NCI-H2107 treated with DMSO at 0.1 percent for 48 hours (cell line): ENCODE measurements around the gene HNMT.
A peak's percentile ranks its signal among the peaks of the same experiment; 100 is the strongest.
"Not testable (repeated sequence)": the region's sequence is repeated elsewhere in the genome, so short reads cannot be mapped to it uniquely, and the experiment has no call there.

ENCODE experiments used
- DNase-seq: peaks from one replicate; lab custom pipeline; 2025; ENCODE audit not compliant: unreplicated experiment; lab: John Stamatoyannopoulos, UW

HNMT gene

DNA sequence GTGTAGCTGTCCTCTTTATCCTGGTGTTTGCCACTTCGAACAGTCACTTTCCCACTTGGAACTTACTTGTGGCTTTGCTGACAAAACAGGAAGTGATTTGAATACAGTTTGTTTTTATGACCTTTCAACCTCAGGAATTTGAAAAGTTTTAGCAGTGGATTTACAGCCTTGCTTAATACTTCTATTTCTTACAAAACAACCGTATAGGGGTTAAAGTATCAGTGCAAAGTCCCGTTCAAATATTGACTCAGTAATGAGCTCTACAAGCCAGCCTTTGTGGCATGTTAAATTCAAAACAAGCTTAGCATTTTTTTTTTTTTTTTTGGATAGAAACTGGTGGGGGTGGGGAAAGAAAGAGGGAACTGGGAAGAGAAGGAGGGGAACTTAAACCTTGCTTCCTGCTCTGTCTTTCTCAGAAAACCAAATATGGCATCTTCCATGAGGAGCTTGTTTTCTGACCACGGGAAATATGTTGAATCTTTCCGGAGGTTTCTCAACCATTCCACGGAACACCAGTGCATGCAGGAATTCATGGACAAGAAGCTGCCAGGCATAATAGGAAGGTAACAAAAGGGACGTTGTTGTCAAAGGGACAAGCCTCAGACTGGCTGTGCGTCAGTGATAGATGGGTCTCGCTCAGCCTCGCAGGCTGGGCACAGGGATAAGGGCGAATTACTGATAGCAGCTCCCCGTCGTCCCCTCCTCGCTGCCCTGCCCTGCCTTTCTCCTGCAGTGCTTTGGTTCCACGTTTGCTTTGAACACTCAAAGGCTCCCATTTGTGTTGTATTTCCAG is at the start of gene HNMT:
HNMT (plus strand) TSS at position 408 of the 793 bp plus-strand sequence; CDS start at position 427, 19 bp downstream.
- DNase-seq: no peak

- DNase-seq: no peak
Measured at GRCh38 chr2:137921105-137921880, 43.0 kb upstream of the HNMT start.

DNA sequence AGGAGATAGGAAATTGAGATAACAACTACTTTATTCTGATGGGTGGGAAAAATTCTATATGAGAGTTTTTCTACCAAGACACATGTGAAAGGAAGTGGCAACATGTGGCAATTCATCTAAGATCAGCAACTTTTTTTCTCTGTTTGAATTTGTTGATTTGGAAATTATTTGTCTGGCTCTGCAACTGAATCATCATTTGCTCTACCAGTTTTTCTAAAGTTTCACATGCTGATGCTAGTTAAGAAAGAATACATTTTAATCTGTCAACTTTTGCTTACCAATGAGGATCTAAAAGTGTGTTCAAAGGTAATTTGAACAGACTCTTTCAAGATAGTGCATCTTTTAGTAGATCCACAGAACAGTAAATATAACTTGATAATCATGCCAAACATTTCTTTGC is 42.1 kb upstream of the HNMT start:
- not testable (repeated sequence) for DNase-seq

- no peak for DNase-seq
Measured at GRCh38 chr2:137924019-137924418, 40.3 kb upstream of the HNMT start.

GRCh38 chr2:137925599-137925998 is 38.7 kb upstream of the HNMT start:
- no peak for DNase-seq

DNA sequence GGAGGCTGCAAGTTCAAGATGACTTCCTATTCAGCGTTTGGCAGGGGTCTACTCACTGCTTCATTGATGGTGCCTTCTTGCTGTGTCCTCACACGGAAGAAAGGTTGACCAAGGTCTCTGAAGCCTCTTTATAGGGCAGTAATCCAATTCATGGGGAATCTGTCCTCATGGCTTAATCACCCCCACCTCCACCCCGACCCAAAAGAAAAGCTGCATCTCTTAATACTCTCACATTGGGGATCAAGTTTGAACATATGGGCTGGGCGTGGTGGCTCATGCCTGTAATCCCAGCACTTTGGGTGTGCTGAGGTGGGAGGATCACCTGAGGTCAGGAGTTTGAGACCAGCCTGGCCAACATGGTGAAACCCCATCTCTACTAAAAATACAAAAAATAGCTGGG is 36.4 kb upstream of the HNMT start:
- DNase-seq: no peak

- DNase-seq: no peak
Measured at GRCh38 chr2:137928547-137929518, 35.4 kb upstream of the HNMT start.

DNA sequence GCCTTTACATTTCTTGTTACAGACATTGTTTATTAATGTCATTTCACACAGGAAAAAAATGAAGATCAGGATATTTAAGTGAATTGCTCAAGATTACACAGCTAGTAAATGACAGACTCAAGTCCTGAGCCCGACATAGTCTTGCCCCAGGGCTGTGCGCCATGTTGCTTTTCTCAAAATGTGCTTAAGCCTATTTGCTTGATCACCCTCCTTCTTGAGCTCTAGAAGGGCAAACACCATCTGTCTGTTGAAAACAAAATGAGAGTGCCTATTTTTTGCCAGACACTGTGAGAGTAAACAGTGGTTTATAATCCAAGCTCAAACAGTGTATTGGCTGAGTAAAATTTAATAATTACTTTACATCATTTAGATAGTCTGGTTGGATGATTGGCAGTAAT is 34.8 kb upstream of the HNMT start:
- DNase-seq: no peak

DNA sequence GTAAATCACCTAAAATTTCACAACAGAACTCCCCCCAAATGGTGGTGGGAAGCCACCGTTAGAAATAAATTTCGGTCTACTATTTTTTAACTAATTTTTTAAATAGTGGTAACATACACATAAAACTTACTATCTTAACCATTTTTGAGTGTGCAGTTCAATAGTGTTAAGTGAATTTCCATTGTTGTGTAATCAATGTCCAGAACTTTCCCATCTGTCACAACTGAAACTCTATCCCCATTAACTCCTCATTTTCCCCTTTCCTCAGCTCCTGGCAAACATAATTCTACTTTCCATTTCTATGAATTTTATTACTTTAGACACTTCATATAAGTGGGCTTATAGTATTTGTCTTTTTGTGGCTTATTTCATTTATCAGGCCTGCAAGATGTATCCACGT is 34.1 kb upstream of the HNMT start:
- DNase-seq: no peak

DNA sequence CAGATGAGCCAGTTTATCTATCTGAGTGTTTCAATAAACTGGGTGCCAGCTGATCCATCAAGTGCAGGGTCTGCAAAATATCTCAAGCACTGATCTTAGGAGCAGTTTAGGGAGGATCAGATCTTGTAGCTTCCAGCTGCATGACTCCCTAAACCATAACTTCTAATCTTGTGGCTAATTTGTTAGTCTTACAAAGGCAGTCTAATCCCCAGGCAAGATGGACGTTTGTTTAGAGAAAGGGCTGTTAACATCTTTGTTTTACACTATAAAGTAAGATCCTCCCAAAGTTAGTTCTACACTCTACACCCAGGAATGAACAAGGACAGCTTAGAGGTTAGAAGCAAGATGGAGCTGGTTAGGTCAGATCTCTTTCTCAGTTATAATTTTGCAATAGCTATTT is 28.7 kb upstream of the HNMT start:
- no peak for DNase-seq

GRCh38 chr2:137937246-137937645 is 27.0 kb upstream of the HNMT start:
- DNase-seq: no peak

- peak; percentile 10 for DNase-seq
Measured at GRCh38 chr2:137937778-137938177, 26.5 kb upstream of the HNMT start.

DNA sequence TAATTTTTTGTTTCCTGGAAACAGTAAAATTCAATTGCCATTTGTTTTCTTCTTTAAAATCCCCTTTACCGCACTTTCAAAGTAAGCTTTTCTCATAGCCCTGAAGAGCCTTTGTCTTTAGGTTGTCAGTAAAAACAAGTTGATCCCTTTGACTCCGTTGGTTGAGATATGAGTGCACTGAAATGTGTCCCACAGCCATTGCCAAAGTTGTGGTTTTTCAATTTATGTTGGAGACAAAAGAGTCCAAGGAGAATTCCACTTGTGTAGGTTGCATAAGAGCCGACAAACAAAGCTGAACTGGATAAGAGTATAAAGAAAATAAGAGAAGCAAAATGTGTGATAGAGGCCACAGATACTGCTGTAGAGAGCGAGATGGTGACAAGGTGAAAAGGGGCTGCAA is 26.1 kb upstream of the HNMT start:
- peak; percentile 55 for DNase-seq

DNA sequence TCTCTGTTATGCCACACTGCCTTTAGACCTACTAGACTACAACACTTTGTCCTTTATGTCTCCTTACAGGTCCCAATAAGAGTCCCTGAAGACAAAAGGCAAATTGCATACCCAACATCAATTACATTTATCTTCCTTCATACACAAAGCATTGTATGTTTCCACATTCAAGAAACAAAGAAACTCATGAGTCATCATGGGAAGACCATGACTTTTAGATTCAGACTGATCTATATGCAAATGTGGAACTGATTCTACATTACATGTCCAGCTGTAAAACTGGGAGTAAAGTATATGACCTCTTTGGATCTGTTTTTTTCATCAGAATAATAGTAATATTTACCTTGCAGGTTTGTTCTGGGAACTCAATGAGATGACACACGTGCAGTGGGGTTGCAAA is 25.2 kb upstream of the HNMT start:
- no peak for DNase-seq

- DNase-seq: no peak
Measured at GRCh38 chr2:137940154-137940553, 24.1 kb upstream of the HNMT start.

DNA sequence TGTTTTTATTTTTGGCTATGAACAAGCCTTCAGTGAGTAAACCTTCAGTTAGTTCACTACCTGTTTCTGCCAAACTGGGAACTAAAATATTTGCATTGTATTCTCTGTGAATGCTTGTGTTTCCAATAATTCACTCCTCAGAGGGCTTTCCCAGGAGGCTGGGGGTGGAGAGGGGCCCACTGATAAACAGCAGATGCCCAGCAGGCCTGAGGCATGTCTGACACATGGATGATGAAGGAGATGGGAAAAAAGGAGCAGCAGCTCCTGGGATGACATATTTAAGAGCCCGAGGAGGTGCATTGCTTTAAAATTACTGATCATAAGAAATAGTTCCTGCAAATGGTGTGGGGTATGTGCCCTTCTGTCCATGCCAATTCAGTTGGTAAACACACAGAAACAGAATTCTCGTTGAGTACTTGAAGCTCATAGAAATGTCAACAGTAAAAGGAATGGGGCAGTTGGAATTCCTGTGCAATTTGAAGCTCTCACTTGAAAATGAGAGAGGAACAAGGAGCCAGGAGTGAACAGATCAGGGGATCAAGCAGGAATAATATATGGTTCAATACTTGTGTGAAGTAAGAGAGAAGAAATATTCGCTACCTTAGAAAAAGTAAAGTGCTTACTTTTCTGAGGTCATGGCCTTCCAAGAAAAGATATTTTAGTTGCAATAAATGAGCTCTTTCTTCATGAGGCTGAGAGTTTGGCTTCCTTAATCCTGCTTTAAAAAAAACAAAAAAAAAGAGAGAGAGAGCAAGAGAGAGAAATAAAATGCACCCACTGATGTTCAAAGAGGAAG is 22.0 kb upstream of the HNMT start:
- no peak for DNase-seq

- DNase-seq: no peak
Measured at GRCh38 chr2:137942833-137943677, 21.2 kb upstream of the HNMT start.

DNA sequence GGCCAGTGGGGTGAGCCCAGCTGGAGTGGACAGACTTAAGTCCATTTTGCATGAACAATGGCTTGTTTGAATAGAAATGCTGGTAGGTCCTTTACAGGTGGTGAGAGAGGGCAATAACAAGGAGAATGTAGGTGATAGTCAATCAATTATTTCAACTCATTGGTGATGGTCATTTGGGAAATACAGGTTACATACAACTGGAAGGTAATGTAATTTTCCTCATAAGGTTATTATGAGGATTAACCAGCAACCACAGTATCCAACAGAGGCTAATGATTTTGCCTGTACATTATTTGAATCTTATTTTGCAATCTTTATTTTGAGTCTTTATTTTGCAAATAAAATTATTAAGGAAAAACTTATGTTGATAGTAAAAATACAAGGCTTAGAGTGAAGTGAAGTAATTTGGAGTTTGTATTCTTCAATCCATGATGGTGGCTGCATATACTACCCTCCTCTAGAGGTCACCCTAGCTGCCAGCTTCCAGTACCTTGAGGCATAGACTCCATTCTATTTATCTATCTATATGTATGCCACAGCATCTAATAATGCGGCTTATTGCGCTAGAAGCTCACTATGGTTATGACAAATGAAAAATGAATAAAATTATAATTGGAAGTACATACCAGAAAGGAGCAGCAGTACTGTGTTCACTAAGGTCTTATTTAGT is 20.5 kb upstream of the HNMT start:
- DNase-seq: no peak

GRCh38 chr2:137944714-137945113 is 19.6 kb upstream of the HNMT start:
- DNase-seq: no peak
